CD4-positive, alpha-beta T cell treated with Interferon alpha-2 for 1 hour (primary cell): Measurements from ENCODE around the gene PALB2.

Experiments used
- DNase-seq, 2 donors: peaks; one replicate each; pipeline ENCODE4 v3.0.0-alpha.2; 2020 to 2022

The PALB2 gene

DNA sequence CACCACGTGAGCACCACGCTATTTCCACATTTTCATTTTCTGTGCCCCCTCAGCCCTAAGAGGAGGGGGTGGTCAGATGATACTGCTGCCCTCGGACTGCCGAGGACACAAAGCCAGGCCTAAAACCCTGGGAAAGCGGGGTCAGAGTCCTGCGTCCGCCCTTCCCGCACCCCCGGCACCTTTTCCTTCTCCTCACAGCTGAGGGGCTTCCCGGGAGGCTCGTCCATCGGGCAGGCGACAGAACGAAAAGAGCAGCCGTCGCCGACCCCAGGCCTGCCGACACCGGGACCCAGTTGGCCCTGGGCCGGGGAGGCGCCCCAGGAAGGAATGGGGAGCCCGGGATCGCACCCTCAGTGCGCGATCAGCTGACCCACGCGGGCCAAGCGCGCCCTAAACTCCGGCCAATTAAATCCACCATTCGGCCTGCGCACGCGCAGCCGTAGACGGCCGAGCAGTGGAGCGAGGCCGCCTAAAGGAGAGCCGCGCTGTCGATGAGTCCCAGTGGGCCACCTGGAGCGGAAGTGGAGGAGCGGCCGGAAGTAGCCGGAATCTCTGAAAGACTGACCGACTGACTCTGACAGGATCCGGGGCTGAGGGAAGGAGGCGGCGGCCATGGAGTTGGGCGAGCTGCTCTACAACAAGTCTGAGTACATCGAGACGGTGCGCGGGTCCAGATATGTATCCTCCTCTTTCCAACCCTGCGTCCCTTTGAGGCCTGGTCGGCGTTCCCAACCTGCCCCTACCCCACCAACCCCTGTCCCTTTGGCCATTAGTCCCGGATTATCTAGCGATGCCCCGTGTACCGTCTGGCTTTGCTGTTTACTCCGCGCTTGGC lies at the start of gene PALB2, which contains the start of gene DCTN5:
Gene PALB2 (minus strand): TSS at position 380 of the 835 bp plus-strand sequence. CDS start 153 bp downstream, at position 227.
Gene DCTN5 (plus strand): TSS at position 536 of the 835 bp plus-strand sequence. CDS start 77 bp downstream, at position 613.
- DNase-seq, result peak; percentile 87 to 90

DNA sequence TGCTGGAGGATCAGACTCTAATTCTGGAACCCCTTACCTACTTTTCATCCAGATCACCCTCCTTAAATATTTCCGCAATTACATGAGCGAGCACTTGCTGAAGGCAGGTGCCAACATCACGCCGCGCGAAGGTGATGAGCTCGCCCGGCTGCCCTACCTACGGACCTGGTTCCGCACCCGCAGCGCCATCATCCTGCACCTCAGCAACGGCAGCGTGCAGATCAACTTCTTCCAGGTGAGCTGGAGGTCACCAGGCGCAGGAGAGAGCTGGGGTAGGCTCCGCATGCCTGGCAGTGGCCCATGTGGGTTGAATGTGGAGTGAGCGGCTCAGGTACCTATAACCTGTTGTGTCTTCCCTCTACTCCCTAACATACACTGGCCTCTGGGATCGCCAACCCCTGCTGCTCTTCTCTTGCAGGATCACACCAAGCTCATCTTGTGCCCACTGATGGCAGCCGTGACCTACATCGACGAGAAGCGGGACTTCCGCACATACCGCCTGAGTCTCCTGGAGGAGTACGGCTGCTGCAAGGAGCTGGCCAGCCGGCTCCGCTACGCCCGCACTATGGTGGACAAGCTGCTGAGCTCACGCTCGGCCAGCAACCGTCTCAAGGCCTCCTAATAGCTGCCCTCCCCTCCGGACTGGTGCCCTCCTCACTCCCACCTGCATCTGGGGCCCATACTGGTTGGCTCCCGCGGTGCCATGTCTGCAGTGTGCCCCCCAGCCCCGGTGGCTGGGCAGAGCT lies 48.5 kb upstream of the PALB2 start:
- DNase-seq, result no peak

DNA sequence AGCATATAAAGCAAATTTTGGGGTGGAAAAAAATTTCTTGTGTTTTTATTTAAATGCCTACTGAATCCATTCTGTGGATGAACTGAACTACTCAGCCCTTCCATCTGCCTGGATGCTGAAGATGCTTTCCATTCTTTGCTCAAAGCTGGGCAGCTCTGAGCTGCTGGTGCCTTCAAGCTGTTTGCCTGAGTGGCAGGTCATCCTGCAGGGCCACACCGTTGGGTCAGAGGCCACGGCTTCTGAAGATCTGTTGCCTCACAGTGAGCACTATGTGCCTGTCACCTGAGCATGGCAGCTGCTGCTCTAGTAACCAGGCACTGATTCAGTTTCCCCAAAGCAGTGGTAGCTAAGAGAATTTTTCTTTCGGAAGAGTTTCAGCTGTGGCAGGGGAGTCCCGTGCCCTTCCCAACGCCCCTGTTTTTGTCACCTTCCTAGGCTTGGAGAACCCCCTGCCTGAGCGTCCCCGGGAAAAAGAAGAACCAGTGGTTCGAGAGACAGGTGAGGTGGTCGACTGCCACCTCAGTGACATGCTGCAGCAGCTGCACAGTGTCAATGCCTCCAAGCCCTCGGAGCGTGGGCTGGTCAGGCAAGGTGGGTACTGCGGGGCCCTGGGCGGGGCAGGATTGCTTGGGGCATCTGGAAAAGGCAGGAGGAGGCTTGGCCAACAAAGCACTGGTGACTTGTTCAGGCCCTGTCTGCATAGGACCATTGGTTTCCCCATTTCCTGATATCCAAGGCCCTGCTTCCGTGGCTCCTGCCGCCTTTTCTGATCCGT lies 46.1 kb upstream of the PALB2 start:
- no peak for DNase-seq

DNA sequence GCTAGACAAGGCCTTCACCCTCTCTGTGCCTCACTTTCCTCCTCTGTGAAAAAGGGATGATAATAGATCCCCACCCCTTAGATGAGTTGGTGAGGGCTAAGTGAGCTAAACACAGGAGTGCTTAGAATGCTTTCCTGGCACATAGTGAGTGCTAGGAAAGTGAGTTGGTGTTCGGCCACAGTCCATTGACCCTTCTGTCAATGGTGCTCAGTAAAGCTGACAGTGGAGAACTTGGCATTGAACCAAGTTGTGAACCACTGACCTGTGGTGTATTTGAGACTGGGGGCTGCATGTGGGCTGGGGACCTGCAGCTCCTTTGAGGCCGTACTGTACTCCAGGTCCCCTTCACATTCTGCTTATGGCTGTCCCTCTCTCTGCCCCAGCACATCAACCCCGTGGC lies 42.4 kb upstream of the PALB2 start:
- no peak for DNase-seq

- DNase-seq, result no peak
Measured at GRCh38 chr16:23682181-23682580, 41.1 kb upstream of the PALB2 start.

GRCh38 chr16:23679986-23680336 lies 38.9 kb upstream of the PALB2 start:
- DNase-seq, result no peak

DNA sequence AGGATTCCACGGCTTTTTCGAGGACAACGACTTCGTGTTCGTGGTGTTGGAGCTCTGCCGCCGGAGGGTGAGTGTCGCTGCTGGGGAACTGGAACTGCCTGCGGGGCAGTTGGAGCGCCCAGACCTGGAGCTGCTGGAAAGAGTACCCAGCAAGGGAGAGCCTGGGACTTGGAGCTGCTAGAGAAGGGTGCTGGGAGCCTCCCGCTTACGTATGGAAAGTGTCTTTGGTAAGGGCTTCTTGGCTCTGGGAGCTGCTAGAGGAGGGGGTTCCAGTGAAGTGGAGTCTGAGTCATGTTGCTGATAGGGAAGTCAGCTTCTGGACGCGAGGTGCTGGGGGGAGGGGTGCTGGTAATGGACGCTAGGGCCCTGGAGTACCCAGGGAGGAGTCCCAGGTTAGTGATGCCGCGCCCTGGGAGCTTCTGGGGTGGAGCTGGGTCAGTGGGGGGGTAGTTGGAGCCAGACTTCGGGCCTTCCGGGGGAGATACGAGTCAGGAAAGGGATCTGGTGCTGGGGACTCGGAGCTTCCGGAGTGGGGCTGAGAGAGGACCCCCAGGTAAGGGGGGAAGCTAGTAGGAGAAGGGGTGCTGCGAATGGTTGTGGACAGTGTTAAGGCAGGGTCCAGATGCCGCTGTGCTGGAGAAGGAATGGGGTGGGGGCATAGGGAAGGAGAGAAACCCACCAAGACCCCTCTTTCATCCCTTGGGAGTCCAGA lies 38.3 kb upstream of the PALB2 start:
- peak in 1 of 2 donors; percentile 8 for DNase-seq

GRCh38 chr16:23678430-23679273 lies 37.5 kb upstream of the PALB2 start, which contains the start of gene PLK1:
Gene PLK1 (plus strand): TSS chr16:23678889. CDS start chr16:23678933, 44 bp downstream.
- peak; percentile 66 to 75 for DNase-seq

DNA sequence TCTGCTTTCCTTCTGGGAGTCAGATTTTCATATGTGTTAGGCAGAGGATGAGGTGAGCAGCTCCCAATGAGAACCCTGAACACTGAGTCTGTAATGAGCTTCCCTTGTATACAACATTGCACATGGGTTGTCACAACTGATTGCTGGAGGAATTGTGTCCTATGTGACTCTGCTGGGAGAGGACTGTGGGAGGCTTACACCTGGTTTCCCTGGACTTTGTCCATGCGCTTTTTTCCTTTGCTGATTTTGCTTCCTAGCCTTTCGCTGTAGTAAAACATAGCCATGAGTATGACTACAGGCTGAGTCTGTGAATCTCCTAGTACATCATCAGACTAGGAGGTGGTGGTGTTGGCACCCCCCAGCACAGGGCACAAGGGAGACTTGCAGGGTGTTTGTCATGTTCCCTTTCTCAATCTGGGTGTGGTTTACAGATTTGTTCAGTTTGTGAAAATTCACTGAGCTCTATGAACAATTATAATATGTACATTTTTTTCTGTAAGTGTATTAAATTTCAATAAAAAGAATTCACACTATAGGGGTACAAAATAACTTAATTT lies 35.9 kb upstream of the PALB2 start:
- DNase-seq, result no peak

DNA sequence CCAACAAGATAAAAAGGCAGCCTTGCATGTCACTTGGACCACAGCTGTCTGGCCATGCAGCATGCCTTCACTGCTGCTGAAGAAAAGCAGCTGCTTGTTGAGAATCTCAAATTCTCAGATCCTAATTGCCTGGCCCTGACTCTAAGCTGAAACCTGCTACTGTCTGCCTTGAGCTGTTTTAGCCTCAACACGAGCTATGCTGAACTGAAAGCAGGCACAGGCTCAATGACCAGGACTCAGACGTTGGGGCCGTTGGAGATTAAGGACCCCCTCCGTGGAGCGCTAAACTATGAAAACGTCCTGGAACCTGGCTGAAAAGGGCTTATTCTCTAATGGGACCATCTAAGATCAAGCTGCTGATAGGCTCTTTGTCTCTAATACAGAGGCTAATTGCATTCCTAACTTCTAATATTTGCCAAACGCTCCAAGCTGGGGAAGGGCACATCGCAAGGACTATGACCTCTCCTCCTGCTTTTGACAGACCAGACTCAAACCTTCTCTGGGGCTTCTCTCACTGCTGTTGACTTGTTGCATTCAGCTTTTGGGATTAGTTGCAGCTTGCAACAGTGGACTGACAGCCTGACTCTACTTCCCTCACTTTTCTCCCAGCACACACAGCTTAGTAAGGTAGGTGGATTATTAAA lies 33.0 kb upstream of the PALB2 start:
- DNase-seq, result no peak

DNA sequence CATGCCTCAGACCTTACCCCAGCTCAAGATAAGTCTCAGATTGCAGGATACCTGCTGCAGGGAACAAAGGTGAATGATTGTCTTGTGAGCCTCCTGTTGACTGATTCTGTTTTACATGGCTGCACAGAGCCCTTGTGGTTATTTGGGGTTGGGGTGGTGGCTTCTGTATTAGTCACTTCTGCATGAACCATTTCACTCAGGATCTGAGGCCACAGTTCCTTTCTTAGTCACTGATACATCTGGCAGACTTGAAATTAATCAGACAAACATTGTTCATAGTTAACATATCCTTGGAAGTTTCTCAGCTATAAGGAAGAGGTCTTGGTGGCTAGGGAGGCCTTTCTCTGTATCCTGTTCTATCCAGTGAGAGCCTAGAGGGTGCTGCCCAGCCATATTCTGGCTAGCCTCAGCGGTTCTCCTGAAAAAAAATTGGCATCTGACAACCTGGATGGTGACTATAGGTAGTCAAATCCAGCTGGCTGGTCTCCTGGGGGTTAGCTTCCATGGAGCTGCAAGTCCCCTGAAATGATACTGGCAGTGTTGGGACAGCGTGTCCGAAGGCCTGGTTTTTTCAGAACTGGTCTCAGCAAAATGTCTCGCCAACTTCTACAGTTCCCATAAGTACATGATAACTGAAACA lies 29.1 kb upstream of the PALB2 start:
- DNase-seq, result no peak

GRCh38 chr16:23668873-23669272 lies 27.8 kb upstream of the PALB2 start:
- DNase-seq, result no peak

DNA sequence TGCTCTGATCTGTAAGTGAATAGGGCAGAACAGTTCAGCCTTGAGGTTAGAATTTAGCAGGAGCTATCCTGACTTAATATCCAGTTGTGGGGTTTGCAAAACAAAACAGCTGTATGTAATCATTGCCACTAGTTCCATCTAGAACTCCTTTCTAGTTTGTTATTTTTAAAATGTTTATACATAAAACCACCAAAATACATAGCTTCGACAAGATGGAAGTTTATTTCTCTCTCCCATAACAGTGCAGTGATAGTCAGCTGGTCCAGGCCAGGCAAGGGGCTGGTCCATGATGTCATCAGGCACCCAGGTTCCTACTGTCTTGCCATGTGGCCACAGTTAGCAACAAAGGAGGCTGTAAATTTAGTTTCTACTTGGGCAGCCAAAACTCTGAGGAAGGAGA lies 27.1 kb upstream of the PALB2 start:
- DNase-seq, result no peak

- DNase-seq, result no peak
Measured at GRCh38 chr16:23667355-23667659, 26.2 kb upstream of the PALB2 start.

- no peak for DNase-seq
Measured at GRCh38 chr16:23666571-23667354, 25.7 kb upstream of the PALB2 start.

DNA sequence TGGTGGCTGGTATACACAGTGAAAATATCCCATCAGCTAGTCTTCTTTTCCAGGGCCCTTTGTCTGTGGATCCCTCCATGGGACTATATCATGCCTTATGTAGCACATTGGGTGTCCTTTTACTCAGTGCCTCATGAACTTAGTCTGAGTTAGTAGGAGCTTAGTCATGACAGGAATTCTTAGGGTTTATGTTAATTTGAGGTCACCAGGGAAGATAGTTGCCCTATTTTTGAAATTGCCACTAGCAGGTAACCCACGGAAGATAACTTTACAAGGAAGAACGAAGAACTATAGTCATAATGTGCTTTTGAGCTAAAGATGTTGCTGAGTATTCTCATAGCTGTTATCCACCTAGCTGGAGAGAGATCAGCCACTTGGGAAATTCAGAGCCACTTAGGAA lies 22.8 kb upstream of the PALB2 start:
- DNase-seq, result no peak

- DNase-seq, result no peak
Measured at GRCh38 chr16:23651943-23652468, 10.9 kb upstream of the PALB2 start.

DNA sequence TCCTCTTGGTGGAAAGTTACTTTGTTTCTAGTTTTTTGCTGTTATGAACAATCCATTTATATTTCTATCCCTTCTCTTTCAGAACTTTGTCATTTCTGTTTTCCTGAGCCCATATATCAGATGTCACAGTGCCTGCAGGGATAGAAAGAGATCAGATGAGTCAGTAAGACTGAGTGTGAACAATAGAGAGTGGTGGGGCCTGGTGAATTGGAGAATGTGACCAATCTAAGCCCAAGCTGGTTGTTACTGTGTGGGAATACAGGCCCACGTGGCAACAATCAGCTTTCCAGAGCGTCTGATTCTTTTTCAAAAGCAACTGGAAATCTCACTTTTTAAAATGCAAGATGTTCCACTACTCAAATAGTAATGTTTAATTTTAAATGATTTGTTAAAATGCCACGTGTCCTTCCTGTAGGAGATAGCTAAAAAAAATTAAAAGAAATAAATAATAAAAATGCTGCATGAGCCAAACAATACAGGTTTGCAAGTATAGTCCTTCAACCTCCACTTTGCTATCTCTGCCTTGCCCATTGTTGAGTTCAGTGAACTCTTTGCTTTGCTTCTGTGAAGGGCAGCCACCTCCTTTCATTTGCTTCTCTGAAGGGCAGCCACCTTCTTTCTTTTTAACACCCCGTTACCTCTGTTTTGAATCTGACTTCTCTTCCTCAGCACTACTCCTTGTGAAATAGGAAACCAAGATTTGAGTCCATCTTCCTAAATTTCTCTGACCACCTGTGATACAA lies 9.7 kb upstream of the PALB2 start:
- DNase-seq, result no peak
